ENCODE results near the gene TTYH1.

- no peak for TF ChIP-seq CTCF (conservative IDR thresholded peaks at IDR 0.05)
- no peak for TF ChIP-seq ZFX (IDR thresholded peaks at IDR 0.05)
These were observed 3.0 kb downstream of the TTYH1 start for GRCh38 chr19:54418030-54418929.
